Measurements from ENCODE around the gene PLEKHD1.
"Not testable (repeated sequence)": the region's sequence is repeated elsewhere in the genome, so short reads cannot be mapped to it uniquely, and the experiment has no call there.

The PLEKHD1 gene

DNA sequence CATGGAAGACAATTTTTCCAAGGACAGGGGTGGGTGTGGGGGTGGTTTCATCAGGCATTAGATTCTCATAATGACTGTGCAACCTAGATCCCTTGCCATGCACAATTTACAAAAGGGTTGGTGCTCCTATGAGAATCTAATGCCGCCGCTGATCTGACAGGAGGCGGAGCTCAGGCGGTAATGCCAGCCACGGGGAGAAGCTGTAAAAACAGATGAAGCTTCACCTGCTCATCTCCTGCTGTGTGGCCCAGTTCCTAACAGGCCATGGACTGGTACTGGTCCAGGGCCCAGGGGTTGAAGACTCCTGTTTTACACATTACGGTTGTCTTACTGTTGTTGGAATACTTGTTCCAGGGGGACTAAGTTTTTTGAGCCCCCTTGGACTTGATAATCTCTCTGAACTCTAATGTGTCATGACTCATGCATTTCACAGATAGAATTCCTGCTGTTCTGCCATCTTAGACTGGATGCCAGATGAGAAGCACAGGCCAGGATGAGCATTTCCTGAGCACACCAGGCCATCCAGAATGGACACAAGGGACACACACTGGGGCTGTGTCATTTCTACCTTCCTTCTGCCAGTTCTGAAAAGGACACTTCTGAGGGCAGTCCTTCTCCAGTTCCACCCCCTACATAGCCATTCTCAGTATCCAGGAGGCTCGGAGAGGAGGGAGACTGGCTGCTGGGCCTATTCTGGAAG lies 5.8 kb downstream of the PLEKHD1 start:
- no peak for DNase-seq
- TF ChIP-seq GATA1 (IDR thresholded peaks at IDR 0.05; ENCODE audit: low read depth, low read length), result no peak
- no peak for TF ChIP-seq POLR2A (IDR thresholded peaks at IDR 0.05; ENCODE audit: low read length)

DNA sequence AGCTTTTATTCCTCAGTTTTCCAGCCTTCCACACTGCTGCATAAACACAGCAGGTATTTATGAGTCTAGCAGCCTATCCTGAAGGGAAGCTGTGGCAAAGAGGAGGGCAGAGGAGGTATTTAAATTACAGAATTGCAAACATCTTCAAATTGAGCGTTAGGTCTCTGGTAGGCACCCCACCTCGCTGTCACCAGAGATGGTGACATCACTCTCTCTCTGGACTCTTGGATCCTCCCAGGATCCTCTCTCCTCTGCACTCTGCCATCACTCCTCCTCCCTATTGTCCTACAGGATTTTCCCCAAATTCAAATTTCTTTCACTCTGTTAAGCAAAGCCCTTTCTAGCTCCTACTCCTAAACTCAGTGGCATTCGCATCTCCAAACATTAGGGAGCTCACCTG lies 6.7 kb downstream of the PLEKHD1 start:
- DNase-seq, result no peak
- TF ChIP-seq GATA1 (IDR thresholded peaks at IDR 0.05; ENCODE audit: low read depth, low read length) (no peak), POLR2A (IDR thresholded peaks at IDR 0.05; ENCODE audit: low read length) (no peak)

GRCh38 chr14:69493038-69493437 lies 8.5 kb downstream of the PLEKHD1 start:
- TF ChIP-seq GATA1 (IDR thresholded peaks at IDR 0.05; ENCODE audit: low read depth, low read length) (no peak), POLR2A (IDR thresholded peaks at IDR 0.05; ENCODE audit: low read length) (no peak)
- no peak for DNase-seq

GRCh38 chr14:69493791-69494190 lies 9.3 kb downstream of the PLEKHD1 start:
- TF ChIP-seq POLR2A (IDR thresholded peaks at IDR 0.05; ENCODE audit: low read length) (no peak), GATA1 (IDR thresholded peaks at IDR 0.05; ENCODE audit: low read depth, low read length) (no peak)
- no peak for DNase-seq

DNA sequence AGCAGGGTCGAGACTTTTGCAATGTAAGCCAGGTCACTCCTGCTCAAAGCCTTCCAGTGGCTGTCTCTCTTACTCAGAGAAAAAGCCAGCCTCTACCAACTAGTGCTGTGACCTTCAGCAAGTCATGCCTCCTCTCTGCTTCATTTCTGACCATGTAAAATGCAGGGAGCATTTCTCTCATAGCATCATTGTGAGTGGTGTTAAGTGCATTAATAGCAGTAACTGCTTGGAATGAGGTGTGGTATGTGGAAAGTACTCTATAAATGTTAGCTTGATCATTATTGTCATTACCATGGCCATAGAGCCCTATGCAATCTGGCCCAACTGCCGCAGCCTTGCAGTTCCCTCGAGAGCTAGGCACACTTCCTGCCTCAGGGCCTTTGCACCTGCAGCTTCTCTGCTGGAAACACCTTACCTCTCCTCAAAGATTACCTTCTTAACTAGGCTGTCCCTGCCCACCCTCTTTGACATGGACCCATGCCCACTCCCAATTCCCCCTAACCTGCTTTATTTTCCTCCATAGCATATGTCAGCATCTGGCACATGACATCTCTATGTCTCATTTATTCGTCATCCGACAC lies 10.9 kb downstream of the PLEKHD1 start:
- no peak for DNase-seq
- TF ChIP-seq POLR2A (IDR thresholded peaks at IDR 0.05; ENCODE audit: low read length) (no peak), GATA1 (IDR thresholded peaks at IDR 0.05; ENCODE audit: low read depth, low read length) (no peak)

DNA sequence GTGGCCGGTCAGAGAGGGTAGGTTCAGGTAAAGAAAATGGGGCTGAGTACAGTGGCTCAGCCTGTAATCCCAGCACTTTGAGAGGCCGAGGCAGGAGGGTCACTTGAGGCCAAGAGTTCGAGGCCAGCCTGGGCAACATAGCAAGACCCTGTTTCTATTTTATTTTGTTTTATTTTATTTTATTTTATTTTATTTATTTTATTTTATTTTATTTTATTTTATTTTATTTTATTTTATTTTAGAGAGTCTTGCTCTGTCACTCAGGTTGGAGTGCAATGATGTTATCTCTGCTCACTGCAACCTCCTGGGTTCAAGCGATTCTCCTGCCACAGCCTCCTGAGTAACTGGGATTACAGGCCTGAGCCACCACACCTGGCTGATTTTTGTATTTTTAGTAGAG lies 13.3 kb downstream of the PLEKHD1 start:
- not testable (repeated sequence) for DNase-seq

DNA sequence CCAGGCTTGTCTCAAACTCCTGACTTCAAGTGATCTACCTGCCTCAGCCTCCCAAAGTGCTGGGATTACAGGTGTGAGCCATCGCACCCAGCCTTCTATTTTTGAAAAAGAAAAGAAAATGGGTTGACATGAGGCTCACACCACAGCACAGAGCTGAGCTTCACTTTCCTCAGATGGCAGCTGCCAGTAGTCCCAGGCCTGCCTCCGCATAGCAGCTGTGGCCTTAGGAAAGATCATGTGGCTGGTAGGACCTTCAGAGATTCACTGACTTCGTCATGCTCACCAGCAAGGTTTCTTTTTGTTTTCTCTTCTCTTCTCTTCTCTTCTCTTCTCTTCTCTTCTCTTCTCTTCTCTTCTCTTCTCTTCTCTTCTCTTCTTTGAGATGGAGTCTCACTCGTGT lies 13.8 kb downstream of the PLEKHD1 start:
- DNase-seq, result not testable (repeated sequence)

DNA sequence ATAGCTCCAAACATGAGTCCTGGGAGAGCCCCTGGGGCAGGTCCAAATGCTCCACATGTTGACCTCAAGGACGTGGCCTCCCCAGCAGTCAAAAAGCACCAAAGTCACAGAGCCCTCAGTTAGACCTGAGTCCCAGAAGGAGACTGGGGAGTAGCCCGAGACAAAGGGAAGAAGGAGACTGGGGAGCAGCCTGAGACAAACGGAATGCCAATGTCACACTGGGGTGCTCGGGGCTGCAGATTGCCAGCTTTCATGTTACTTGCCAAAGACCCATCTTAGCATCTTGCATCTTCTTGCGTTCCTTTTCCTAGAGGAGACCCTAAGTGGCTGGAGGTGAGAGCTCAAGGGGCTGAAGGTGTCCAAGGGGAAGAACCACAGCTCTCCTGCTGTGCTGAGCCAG lies 14.9 kb downstream of the PLEKHD1 start:
- DNase-seq, result no peak
- TF ChIP-seq POLR2A (IDR thresholded peaks at IDR 0.05; ENCODE audit: low read length), result no peak

GRCh38 chr14:69500096-69500495 lies 15.6 kb downstream of the PLEKHD1 start:
- no peak for DNase-seq
- no peak for TF ChIP-seq POLR2A (IDR thresholded peaks at IDR 0.05; ENCODE audit: low read length)
- no peak for TF ChIP-seq GATA1 (IDR thresholded peaks at IDR 0.05; ENCODE audit: low read depth, low read length)

GRCh38 chr14:69500736-69501135 lies 16.2 kb downstream of the PLEKHD1 start:
- no peak for DNase-seq
- TF ChIP-seq GATA1 (IDR thresholded peaks at IDR 0.05; ENCODE audit: low read depth, low read length), result no peak
- no peak for TF ChIP-seq POLR2A (IDR thresholded peaks at IDR 0.05; ENCODE audit: low read length)

DNA sequence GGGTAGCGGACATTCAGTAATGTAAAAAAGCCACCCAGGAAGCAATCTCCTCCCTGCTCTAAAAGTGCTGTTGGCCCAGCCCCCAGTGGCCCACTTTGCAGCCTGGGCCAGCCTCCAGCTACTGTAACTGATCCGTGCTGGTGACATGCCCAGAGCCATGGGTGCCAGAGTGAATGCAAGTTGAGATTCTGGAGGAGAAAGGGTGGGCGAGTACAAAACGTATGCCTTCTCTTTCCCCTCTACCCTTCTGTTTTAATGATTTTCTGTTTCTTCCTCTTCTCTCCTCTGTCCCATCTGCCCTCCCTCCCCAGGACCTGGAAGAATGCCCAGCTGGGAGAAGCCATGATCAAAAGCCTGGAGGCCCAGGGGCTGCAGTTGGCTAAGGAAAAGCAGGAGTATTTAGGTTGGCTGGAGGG lies 16.9 kb downstream of the PLEKHD1 start:
- DNase-seq, result no peak
- no peak for TF ChIP-seq GATA1 (IDR thresholded peaks at IDR 0.05; ENCODE audit: low read depth, low read length)
- TF ChIP-seq POLR2A (IDR thresholded peaks at IDR 0.05; ENCODE audit: low read length), result no peak

GRCh38 chr14:69504775-69505174 lies 20.2 kb downstream of the PLEKHD1 start:
- TF ChIP-seq POLR2A (IDR thresholded peaks at IDR 0.05; ENCODE audit: low read length), result no peak
- no peak for TF ChIP-seq GATA1 (IDR thresholded peaks at IDR 0.05; ENCODE audit: low read depth, low read length)
- no peak for DNase-seq

DNA sequence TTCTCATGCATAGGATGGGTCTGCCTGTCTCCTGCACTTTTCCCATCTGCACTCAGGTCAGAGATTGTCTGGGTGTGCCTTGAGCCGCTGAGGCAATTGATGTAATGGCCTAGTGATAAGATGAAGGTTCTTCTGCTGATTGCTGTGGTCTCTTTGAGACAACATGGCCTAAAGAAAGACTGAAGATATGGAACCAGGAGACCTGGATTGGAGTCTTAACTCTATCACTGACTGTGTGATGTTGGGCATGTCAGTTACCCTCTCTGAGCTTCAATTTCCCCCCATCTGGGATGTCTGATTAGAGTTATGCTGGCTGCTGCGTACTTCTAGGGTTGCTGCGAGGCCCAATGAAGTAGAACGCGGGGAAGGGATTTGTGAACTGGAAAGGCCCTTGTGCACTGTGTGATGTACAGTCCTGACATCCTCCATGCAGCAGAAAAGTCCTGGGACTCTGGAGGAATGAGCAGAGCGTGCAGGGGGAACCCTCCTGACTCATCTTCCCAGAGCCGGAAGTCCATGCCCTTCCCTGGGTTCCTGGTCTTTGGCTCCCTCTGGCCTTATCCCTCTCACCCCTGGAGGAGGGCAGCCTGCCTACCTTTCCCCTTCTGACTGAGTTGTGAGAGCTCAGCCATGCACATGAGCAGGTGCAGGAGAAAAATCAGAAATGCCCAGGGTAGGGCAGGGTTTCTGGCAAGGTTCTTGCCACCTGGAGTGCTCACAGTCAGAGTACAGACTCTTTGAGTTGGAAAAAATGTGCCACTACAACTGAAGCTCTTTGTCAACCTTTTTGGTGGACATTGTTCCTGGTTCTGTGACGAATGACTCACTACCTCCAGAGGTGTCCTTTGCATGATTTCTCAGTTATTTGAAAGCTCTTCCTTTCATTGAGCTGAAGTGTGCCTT lies 21.1 kb downstream of the PLEKHD1 start:
- no peak for TF ChIP-seq GATA1 (IDR thresholded peaks at IDR 0.05; ENCODE audit: low read depth, low read length)
- TF ChIP-seq POLR2A (IDR thresholded peaks at IDR 0.05; ENCODE audit: low read length), result no peak
- DNase-seq, result no peak

DNA sequence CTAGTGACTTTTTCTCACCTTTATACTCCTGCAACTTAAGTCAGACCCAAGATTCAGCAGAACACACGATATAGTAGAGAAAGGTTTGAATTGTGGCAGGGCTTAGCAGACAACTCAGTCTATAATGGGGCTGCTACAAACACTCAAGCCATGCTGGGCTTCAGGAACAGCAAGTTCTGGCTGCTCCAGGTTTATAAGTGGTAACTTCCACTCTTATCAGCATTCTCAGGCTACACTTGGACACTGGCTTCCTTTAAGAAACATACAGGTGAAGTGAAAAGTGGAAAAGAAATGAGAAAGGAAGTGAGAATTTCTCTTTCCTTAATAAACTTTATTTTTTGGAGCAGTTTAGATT lies 21.7 kb downstream of the PLEKHD1 start:
- no peak for DNase-seq
- TF ChIP-seq GATA1 (IDR thresholded peaks at IDR 0.05; ENCODE audit: low read depth, low read length) (no peak), POLR2A (IDR thresholded peaks at IDR 0.05; ENCODE audit: low read length) (no peak)

All from erythroblast (primary cell).